ENCODE data around the gene UBA1.
"Not testable (repeated sequence)": the region's sequence is repeated elsewhere in the genome, so short reads cannot be mapped to it uniquely, and the experiment has no call there.

Gene UBA1

DNA sequence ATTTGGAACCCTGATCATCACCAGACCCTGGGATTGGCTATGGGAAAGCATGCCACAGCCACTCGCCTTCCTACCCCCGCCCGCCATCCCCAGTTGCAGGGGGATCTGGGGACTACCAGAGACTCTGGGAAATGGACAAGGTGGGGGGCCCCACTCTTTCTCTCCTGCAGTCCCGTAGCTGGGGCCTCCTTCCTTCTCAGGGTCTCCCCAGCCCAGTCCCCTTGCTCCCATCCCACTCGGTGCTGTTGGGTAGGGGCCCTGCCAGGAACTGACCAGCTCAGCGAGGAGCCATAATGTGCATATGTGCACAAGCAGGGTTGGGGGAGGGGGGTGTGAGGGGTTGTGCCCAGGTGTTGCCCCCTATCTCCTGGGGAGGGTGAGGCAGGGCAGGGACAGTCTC, 35.8 kb downstream of the UBA1 start:
- DNase-seq (ENCODE audit: low read depth) = no peak

DNA sequence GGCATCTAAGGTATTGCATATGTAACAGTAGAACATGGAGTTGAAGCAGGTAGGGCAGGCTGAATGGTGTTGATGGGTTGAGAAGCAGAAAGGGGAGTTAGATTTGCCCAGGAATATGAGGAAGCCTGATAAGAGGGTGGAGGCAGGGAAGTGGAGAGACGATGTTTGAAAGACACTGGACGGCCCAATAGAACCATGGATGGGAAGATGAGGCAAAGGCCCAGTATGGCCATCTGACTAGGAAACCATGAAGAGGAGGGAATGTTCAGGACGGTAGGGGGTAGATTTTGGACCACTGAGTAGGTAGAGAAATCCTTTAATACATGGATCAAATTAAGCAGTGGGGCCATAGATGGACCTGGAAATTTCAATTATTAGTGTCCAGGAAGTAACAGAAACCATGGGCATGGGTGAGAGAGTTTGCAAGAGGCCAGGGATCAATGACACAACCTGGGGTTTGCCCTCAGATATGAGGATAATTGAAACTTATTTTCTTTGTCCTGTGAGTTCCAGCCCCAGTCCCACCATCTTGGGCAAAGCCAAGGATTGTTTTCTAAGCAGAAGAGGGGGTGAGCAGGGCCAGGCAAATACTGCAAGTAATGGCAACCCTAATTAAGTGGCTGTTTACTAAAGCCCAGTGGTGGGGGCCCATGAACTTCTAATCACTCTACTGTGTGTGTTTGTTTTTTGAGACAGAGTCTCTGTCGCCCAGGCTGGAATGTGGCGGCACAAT, 36.7 kb downstream of the UBA1 start:
- no peak for DNase-seq (ENCODE audit: low read depth)

DNA sequence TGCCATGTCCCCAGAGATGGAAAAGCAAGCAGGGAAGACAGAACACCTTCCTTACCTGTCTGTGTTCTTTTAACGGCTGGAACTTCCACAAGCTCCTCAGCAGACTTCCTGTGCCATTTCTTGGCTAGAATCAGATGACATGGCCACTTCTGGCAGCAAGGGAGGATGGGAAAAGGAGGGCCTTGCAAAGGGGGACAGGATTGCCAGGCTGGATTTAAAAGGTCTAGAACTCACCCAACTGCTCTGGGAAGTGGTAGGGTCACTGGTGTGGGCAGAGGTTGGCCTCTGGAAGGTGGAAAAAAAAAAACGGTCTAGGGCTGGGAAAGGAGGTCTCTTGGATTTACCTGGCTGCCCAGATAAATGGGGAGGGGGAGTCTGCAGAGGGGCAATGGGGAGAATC, 37.5 kb downstream of the UBA1 start:
- DNase-seq (ENCODE audit: low read depth) = no peak

DNA sequence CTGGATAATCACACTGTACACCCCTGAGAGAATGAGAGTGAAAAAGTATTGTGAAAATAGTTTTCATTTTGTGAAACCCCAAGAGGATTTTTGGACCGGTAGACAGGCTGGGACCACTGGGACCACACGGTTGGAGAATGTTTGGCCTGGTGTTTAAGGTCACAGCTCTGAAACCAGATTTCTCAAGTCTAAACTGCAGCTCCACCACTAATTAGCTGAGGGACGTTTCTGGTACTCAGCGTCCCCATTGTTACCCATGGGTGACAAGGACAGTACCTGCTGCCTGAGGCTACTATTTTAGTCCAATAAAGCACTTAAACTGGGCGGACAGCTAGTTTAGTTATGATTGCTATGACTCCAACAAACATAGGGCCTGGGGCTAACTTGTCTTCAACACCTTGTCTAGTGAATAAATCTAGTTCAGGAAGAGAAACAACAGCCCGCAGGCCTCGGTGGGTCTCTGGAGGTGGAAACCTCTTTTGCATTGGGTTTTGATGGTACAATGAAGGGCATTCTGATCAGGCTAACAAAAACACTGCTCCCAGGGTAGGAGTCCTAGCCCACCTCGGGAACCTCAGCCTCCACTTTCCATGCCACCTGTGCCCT, 38.7 kb downstream of the UBA1 start:
- DNase-seq (ENCODE audit: low read depth) = no peak

DNA sequence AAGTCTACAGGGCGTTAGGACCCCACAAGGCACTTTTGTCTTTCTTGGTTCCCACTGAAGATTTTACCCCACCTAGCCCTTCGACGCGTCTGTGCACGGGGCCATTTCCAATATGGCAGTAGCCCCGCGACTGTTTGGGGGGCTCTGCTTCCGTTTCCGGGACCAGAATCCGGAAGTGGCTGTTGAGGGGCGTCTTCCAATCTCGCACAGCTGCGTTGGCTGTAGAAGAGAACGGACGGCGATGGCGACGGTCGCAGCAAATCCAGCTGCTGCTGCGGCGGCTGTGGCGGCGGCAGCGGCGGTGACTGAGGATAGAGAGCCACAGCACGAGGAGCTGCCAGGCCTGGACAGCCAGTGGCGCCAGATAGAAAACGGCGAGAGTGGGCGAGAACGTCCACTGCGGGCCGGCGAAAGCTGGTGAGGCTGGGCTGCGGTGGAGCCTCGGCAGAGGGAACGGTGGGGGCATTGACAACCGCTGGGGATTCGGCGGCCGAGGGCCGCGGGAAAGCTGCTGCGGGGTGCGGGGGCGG, 39.2 kb downstream of the UBA1 start, which contains the start of gene USP11:
Gene USP11, plus strand, starts transcription at position 207 of the 530 bp plus-strand sequence. Its CDS starts 35 bp downstream, at position 242.
- peak; percentile 36 for DNase-seq (ENCODE audit: low read depth)

DNA sequence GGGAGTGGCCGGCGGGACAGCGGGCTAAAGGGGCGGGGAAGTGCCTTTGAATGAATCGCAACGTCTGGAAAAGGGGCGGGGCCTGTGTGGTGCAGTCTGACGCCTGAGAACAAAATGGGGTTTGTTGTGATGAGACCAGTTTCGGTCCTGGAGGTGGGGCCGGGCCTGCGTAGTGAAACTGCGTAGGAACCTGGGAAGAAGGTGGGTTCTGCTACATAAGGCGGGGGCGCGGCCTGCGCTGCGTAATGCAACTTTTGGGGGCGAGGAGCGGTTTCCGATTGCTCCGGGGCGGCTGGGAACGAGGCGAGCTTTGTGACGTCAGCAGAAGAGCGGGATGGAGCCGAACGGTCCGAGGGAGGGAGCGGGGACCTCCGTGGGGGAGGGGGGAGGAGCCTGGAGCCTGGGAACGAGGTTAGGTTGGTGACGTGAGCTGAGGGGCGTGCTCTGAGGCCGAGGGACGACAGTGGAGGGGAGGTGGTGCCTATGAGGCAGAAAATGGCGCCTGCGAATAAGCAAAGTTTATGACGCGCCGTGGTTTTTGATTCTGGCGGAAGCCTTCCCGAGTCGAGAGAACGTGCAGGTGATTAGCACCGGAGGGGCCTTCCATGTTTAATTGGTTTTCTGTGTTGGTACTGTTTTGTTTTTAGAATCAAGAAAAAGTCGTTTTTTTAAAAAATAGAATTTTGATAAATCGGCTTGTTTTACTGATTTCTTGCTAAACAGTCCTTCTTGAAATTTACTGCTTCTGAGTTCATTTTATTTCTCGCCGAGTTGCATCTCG, 39.9 kb downstream of the UBA1 start:
- DNase-seq (ENCODE audit: low read depth) = peak; percentile 80

DNA sequence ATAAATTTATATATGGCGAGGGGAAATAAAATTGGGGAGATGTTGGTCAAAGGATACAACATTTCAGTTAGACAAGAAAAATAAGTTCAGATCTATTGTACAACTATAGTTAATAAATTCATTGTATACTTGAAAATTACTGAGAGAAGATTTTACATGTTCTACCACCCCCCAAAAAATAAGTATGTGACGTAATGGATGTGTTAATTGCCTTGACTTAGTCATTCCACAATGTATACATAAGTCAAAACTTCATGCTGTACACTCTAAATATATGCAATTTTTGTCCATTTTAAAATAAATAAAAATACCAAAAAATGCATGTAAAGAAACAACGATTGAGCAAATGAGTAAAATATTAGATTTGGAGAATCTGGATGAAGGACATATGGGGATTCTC, 41.0 kb downstream of the UBA1 start:
- no peak for DNase-seq (ENCODE audit: low read depth)

DNA sequence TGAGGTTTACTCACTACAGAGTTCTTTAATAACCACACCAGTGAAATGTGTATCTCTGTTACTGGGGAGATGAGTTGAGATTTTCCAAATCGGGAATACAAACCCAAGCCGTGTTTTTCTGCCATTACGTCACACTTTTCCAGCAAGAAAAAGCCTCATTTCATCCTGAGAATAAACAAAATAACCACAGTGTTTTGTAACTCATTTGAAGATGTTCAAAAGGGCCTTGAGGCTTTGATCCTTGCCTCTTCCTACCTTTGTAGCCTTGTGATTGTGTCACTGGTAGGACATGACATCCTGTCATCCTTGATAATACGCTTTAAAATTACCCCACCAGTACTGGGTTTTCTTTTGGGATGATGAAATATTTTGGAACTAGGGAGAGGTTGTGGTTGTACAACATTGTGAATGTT, 42.1 kb downstream of the UBA1 start:
- no peak for DNase-seq (ENCODE audit: low read depth)

DNA sequence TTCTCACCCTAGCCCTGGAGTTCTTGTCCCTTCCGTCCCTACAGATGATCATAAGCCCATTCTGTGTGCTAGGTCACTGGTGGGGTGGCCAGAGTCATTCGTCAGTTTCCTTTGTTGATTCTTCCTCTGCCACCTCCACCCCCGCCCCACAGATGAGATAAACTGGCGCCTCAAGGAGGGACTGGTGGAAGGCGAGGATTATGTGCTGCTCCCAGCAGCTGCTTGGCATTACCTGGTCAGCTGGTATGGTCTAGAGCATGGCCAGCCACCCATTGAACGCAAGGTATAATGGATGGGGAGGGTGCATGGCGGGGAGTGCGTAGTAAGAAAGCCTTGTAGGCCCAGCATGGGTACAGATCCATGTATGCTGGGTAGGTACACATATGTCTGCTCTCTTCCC, 45.6 kb downstream of the UBA1 start:
- no peak for DNase-seq (ENCODE audit: low read depth)

DNA sequence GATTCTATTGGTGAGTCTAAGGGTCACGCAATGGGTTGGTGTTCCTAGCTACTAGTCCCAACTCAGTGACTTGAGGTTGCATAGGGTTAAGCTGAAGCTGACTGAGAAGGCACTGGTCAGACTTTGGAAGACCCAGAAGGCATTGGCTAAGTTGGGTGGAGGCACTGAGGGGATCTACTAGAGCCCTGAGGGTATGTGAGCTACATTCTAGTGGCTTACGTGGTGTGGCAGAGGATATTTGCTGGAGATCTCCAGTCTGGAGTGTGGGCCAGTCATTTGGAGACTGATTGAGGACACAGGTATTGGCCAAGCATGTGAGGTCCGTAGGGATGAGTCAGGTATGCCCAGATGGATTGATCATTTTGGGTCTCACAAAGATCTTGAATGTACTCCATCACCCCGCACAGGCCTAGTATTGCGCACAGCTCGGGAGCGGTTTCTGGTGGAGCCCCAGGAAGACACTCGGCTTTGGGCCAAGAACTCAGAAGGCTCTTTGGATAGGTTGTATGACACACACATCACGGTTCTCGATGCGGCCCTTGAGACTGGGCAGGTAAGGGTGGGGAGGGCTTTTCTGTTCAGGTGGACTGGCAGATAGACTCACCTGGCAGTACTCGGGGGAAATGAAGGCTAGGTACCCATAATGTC, 46.4 kb downstream of the UBA1 start:
- DNase-seq (ENCODE audit: low read depth) = no peak

DNA sequence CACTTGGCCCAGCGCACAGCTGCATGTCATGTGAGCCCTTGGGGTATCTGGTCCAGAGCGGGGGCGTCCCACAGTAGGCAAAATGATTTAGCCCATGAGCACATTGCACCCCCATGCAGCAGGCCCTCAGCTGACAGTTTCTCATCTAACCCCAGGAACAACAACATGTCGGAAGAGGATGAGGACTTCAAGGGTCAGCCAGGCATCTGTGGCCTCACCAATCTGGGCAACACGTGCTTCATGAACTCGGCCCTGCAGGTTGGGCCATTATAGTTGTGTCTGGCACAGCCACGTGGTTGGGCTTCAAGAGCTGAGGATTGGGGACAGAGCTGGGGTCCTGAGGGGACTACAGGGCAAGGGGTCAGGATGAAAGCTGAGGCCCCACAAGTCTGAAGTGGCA, 47.0 kb downstream of the UBA1 start:
- no peak for DNase-seq (ENCODE audit: low read depth)

DNA sequence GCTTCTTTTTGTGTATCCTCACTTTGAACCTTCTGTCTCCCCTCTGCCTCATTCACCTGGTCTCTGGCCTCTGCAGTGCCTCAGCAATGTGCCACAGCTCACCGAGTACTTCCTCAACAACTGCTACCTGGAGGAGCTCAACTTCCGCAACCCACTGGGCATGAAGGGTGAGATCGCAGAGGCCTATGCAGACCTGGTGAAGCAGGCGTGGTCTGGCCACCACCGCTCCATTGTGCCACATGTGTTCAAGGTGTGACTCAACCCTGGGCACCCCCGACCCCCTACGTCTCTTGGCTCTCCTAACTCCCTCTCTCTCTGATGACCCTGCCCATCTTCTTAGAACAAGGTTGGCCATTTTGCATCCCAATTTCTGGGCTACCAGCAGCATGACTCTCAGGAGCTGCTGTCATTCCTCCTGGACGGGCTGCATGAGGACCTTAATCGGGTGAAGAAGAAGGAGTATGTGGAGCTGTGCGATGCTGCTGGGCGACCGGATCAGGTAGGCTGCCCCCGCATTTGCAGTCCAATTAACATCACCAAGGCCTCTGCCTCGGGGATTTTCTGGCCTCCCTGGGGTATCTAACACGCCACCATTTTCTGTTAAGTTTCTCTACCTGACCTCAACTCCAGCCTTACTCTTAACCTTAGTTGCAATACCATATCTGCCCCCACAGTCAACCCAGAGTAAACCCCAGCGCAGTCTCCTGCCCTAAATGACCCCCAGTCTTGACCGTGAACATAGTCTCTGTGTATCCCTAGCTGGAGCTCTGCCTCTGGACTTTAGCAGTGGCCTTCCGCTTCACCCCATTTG, 47.8 kb downstream of the UBA1 start:
- no peak for DNase-seq (ENCODE audit: low read depth)

DNA sequence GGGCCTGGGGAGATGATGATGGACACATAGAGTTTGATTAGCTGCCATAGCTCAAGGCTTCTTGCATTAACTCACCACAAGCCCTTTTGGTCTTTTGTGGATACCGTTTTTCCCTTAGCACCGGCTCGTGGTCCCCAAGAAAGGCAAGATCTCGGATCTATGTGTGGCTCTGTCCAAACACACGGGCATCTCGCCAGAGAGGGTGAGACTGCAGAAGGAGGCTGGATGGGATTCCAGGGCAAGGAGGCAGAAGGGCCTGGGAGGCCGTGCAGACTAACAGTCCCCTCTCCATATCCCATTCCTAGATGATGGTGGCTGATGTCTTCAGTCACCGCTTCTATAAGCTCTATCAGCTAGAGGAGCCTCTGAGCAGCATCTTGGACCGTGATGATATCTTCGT, 48.7 kb downstream of the UBA1 start:
- no peak for DNase-seq (ENCODE audit: low read depth)

DNA sequence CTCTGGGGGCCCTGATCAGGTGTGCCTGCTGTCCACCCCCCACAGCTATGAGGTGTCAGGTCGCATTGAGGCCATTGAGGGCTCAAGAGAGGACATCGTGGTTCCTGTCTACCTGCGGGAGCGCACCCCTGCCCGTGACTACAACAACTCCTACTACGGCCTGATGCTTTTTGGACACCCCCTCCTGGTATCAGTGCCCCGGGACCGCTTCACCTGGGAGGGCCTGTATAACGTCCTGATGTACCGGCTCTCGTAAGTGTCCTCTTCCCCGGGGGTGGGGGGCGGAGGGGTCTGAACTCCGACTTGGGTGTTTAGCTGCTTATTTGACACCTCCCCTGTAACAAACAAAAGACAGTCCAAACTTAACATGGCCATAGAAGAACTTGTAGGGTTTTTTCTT, 49.7 kb downstream of the UBA1 start:
- no peak for DNase-seq (ENCODE audit: low read depth)

DNA sequence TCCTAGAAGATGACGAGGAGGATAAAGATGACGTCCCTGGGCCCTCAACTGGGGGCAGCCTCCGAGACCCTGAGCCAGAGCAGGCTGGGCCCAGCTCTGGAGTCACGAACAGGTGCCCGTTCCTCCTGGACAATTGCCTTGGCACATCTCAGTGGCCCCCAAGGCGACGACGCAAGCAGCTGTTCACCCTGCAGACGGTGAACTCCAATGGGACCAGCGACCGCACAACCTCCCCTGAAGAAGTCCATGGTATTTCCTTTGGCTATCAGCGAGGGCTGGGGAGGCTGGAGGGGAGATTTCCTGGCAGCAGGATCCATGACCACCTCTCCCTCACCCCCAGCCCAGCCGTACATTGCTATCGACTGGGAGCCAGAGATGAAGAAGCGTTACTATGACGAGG, 51.0 kb downstream of the UBA1 start:
- DNase-seq (ENCODE audit: low read depth) = no peak

DNA sequence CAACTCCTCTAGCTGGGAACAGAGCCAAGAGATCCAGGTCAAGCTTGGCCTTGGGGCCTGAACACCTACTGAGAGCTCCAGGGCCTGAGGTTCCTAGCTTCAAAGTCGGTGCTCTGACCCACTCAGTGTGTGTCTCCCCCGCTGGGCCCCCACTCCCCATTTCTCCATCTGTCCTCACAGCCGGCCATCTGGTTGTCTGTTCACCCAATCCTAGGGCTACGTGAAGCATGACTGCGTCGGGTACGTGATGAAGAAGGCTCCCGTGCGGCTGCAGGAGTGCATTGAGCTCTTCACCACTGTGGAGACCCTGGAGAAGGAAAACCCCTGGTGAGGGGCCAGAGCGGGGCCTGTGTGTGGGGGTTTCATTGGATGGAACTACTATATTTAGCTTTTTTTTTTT, 51.5 kb downstream of the UBA1 start:
- no peak for DNase-seq (ENCODE audit: low read depth)

DNA sequence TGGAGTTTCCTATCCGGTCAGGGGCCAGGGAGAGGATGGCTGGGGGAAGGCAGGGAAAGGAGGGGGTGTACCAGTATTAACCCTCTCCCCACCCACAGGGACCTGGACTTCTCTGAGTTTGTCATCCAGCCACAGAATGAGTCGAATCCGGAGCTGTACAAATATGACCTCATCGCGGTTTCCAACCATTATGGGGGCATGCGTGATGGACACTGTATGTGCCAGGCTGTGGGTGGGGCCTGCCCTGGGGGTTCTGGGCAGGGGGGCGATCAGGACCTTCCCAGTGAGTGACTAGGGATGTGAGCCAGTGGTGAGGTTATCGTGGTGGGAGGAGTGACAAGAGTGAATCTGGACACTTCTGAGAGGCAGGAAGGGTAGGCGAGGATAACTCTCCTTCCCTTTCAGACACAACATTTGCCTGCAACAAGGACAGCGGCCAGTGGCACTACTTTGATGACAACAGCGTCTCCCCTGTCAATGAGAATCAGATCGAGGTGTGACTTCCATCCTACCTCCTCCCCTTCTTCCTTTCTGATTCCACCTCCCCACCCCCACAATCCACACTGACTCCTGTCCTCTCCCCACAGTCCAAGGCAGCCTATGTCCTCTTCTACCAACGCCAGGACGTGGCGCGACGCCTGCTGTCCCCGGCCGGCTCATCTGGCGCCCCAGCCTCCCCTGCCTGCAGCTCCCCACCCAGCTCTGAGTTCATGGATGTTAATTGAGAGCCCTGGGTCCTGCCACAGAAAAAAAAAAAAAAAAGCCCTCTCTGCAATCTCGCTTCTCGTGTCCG, 53.8 kb downstream of the UBA1 start:
- no peak for DNase-seq (ENCODE audit: low read depth)

DNA sequence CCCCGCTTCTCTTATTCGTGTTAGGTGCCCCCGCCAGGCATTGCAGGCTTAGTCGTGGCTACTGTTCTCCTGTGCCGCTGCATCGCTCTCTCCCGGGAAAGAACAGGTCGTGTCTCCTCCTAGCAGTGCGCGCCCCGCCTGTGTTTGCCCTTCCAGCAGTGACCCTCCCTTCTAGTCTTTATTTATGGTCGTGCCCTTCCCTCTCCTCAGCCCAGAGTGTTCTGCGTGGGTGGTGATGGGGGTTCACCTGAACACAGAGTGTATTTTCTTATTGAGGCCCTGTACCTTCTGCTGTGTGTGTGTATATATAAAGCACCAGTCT, 54.3 kb downstream of the UBA1 start:
- no peak for DNase-seq (ENCODE audit: low read depth)

DNA sequence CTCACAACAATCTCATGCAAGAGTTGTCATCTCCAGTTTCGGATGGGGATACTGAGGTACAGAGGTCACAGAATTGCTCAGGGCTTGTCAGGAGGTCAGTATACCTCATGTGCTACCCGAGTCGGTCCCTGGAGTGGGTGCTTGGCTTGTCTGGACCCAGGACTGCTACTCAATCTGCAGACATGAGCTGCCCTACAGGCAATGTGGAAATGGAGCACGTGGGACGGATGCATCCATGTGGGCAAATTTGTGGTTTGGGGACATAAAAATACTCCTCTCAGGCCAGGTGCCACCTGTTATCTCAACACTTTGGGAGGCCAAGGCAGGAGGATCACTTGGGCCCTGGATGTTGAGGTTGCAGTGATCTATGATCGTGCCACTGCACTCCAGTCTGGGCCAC, 54.9 kb downstream of the UBA1 start:
- DNase-seq (ENCODE audit: low read depth) = no peak

DNA sequence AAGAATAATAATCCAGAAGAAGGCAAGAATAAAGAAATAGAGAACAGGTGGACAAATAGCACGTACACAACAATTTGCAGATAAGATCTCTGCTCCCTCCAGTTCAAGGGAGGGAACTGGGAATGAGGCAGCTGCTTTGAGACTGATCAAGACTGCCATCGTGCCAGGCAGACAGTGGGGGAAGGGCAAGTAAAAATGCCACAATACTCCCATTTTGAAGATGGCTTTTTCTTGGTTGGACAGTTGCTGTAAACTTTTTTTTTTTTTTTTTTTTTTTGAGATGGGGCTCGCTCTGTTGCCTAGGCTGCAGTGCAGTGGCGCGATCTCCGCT, 56.4 kb downstream of the UBA1 start:
- no peak for DNase-seq (ENCODE audit: low read depth)

DNA sequence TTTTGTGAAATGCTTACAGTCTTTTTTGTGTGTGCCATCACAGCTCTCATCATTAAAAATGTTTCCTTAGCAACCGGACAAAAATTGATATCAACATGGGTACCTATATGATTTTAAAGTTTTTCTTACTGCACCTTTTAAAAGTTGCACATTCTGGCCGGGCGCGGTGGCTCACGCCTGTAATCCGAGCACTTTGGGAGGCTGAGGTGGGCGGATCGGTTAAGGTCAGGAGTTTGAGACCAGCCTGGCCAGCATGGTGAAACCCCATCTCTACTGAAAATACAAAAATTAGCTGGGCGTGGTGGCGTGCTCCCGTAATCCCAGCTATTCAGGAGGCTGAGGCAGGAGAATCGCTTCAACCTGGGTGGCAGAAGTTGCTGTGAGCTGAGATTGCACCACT, 64.0 kb downstream of the UBA1 start:
- not testable (repeated sequence) for DNase-seq (ENCODE audit: low read depth)

Data from activated T-cell treated with anti-CD3 and anti-CD28 coated beads for 1 hour (primary cell).